HG03139 (cell line): ENCODE data around the gene ZDHHC14.

Experiments
- ATAC-seq: cut with Tn5 transposase; IDR thresholded peaks from one replicate; pipeline ENCODE4 v1.9.1; 2021; ENCODE audit not compliant: unreplicated experiment

The ZDHHC14 gene

DNA sequence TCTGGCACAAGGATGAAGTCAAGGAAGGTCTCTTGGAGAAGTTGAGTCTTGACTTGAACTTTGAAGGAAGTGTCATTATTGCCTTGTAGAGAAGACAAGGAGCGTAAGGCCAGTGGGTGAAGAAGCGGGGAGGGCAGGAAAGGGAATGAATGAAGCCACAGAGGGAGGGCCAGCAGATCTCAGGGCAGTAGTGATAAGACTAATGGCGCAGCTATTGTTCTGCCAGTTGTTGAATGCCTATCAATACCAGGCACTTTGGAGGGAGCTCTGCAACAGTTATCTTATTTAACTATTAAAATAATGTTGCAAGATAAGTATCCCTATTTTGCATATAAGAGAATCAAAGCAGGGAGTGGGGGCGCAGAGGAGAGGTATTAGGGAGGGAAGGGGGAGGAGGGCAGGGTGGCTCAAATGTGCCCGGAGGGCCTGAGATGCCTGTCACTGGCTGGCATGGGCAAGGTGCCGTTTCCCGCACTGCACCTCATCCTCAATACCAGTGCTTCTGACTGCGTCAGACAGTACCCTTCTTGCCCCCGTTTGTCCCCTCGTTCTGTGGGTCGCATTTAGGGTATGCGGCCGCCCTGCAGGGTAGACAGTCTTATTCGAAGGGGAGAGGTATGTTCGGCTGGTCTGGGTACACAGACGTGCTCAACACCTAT is 109.8 kb downstream of the ZDHHC14 start:
- ATAC-seq = no peak

DNA sequence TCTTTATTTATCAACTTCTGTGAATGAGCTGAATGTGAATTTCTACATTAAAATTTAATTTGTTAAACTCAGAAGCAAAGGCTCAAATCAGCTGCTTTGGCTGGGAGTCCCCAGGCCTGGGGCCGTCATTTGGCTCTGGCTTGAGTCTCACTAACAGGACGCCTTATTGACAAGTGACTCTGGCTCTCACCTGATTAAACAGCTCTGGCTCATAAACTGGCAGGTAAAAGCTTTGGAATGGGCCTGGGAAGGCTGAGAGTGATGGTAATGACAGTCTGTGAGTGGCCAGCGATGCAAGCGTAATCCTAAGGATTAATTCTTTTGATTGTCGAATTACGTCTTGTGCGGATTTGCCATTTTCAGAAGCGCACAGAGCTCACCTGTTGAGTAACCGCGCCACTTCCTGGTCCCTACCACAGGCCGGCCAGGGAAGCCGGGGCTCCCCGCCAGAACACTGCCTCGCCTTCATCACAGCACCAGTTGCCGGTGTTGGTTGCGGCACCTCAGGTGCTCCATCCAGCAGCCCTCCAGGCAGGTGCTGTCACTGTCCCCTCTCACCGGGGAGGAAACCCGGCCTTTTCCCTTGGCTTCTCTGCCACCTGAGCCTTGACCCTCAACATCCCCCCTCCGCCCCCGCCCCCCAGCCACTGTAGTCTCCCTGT is 110.7 kb downstream of the ZDHHC14 start:
- no peak for ATAC-seq

DNA sequence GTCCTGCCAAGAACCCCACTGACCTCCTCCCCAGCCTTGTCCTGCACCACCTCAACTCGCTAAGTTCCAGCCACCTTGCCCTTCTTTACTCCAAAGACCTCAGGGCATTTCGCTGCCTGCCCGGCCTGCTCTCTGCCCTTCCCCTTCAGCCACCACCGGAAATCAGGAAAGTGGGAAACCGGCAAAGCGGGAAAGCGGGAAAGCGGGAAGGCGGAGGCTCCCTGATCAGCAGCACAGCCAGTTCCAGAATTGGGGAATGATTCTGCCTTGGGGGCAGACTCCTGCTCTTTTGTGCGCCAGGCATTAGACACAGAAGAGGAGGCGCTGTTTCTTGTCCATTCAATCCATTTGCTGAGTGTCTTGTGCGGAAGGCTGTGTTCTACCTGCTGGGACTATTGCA is 111.3 kb downstream of the ZDHHC14 start:
- ATAC-seq = no peak

DNA sequence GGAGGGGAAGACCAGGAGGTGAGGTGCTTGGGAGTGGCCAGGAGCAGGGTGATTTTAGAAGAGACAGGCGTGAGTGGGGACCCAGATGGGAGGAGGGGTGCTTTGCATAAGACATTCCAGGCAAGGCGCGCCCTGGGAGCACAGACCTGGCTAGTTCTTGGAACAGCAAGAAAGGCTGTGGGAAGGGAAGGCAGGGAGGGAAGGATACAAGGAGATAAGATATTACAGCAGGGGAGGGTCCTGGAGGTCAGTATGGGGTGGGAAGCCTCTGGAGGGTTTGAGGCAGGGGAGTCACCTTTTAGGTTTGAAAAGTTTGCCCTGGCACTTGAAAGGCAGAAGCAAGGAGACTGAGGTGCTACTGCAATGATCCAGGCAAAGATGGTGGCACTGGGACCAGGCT is 111.8 kb downstream of the ZDHHC14 start:
- ATAC-seq = no peak

DNA sequence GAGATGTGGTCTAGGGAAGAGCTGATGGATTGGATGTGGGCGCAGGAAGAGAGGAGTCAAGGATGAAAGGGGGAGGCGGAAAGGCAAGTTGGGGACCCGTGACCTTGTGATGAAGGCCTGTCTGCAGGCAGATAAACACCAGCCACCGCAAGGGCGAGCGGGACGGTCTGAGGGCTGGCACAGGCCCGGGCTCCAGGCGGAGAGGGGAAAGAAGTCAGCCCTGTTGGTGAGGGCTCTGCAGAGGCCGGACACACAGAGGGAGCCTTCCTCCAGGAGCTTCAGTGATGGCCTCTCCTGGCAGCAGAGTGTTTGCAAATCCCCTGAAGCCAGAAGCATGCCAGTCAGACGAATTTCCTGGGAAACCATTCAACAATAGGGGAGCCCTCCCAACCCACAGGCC is 112.2 kb downstream of the ZDHHC14 start:
- ATAC-seq = no peak

DNA sequence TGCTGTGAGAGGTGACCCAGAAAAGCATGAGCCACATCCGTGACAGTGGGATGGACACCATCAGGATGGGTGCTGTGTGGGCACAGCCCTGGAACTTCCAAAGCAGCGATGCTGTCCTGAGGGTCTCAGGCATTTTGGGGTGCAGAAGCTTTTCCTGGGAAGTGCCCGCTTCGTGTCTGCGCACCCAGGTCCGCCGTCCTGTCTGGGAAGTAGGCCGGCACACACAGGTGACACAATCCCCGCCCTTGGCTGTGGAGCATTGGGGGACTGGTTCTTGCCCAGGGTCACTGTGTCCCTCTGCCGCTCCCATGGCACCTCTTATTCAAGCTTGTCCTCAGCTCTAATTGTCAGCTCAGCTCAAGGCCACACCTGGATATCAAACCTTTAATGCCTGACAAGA is 112.6 kb downstream of the ZDHHC14 start:
- no peak for ATAC-seq

DNA sequence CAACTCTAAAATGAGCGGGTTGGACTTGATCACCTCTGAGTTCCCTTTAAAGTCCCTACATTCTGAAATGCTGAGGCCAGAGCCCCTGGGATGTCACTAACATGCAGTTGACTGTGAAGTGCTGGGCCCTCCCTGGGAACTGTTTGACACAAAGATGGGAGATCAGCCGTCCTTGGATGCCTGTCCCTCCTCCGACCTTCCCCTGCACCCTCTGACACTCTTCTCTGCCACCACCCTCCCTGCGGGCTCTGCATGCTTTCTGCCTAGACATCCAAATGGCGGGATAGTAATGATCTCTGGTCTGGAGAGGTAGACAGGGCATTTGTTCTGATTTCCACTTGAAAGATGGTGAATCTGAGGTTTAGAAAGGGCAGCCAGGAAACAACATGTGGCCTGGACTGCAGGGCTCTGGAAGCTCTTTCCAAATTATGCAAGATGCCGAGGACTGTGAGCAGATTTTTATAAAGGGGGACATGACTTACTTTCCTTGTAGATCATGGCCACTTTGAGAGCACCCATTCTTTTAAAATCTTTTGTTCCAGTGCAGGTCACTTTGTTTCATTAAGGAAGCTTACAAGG is 113.2 kb downstream of the ZDHHC14 start:
- no peak for ATAC-seq

DNA sequence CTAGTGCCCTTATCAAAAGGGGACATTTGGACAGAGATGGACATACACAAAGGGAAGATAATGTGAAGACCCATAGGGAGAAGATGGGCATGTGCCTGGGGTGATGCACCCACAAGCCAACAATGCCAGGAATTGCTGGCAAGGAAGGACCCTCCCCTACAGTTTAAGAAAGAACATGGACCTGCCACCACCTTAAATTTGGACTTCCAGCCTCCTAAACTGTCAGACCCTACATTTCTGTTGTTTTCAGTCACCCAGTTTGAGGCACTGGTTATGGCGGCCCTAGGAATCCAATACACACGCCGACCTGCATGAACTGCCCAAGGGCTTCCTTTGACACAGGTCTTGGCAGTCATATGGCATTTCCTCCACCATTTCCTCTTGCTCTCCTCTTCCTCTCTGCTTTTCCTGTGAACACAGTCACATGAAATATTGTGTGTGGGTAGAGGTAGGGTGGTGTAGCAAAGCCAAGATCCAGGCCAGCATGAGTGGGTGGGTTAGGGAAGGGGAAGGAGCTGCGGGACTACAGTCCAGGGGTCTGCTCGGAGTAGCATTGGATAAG is 115.6 kb downstream of the ZDHHC14 start:
- no peak for ATAC-seq

DNA sequence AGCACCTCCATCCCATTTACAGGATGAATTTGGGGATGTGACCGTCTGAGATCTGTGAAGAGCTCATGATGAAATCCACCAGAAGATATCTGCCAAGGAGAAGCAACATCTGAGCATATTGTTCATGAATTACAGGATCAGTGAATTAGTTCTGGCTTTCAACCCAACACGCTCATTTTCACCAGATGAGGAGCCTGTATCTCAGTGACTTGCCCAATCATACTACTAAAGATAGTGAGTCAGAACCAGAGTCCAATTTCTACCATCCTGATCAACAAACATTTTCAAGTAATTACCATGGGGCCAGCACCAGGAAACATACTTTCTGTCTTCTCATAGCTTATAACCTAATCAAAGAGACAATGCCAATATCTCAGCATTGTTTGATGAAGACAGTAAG is 116.6 kb downstream of the ZDHHC14 start:
- ATAC-seq = no peak

DNA sequence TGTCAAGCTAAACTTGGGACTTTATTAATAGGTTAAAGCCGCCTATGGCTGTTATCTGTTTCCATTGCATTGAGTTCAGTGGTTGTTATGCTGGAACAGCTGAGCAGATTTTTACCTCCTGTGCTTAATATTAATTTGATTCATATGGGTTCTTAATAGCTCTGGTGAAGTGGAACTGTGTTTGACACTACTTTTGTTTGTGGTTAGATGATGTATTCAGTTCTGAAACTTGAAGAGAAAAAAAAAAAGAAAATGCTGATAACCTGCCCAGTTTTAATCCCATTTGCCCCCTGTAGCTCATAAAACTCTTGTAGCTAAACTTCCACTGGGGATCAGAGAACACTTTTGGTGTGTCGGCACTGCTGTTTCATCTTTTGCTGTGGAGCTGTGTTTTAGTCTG is 117.8 kb downstream of the ZDHHC14 start:
- no peak for ATAC-seq

DNA sequence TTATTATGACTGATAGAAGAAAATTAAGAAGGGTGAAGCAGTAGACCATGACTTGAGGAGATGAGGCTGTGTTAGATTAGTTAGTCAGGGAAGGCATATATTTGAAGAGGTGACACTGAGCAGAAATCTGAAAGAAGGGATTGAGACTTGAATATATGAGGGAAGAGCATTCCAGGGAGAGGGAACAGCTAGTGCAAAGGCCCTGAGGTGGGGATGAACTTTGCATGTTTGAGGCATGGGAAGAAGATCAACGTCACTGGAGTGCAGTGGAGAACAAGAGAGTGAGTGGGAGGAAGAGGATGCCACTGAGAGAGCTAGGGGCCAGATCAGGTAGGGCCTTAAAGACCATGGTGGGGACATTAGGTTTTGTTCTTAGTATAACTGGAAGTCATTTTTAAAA is 119.0 kb downstream of the ZDHHC14 start:
- no peak for ATAC-seq

DNA sequence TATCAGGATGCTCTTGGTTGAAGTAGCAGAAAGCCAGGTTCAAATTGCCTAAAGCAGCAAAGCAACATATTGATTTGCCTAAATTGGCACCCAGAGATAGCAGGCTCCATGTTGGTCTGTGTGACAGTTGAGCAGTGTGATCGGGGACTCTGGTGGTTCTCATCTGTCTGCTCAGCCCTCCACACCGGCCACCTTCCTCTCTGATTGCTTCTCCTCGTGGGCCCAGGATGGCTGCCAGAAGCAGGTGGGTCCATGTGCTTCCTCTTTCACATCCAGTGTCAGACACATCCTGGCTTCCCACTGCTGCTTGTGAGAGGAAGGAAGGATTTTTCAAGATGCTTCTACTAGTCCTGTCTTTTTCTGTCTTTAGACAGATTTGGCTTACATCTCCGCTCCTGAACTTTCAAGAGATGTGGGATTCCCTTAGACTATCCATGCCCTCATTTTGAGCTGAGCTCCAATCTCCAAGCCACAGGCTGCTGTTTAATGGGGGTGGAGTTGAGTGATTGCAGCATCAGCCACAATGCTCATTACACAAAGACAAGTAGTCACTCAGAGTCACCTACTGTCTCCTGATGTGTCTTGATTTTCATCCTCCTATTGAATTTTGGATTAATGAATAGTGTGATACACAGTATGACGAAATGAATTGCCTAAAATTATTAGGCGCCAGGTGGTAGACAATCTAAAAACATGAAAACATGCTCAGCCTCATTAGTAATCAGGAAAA is 122.2 kb downstream of the ZDHHC14 start:
- ATAC-seq = no peak

DNA sequence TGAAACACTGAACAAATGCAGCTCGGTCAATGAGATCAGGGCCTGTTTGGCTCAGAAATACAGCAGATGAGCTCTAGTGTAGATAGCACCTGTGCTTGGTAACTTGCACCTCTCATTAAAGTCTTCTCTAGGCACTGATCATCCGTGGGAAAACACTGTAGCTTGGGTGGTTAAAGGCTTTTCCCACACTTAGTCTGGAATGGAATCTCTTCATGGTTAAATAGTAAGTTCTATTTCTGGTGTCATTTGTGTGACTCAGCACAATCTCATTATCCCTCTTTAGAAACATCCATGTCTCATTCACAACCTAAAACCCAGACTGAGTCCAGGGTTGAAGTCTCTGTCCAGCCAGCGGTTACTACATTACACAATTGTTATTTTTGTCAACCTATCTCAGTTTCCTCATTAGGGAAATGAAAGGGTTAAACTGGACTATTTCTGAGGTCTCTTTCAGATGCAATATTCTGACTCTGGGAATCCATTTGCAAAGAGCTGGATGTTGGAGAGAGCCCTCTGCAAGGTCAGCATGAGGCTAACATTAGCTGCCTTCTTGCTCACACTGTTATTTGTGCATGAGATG is 125.0 kb downstream of the ZDHHC14 start:
- ATAC-seq = no peak

DNA sequence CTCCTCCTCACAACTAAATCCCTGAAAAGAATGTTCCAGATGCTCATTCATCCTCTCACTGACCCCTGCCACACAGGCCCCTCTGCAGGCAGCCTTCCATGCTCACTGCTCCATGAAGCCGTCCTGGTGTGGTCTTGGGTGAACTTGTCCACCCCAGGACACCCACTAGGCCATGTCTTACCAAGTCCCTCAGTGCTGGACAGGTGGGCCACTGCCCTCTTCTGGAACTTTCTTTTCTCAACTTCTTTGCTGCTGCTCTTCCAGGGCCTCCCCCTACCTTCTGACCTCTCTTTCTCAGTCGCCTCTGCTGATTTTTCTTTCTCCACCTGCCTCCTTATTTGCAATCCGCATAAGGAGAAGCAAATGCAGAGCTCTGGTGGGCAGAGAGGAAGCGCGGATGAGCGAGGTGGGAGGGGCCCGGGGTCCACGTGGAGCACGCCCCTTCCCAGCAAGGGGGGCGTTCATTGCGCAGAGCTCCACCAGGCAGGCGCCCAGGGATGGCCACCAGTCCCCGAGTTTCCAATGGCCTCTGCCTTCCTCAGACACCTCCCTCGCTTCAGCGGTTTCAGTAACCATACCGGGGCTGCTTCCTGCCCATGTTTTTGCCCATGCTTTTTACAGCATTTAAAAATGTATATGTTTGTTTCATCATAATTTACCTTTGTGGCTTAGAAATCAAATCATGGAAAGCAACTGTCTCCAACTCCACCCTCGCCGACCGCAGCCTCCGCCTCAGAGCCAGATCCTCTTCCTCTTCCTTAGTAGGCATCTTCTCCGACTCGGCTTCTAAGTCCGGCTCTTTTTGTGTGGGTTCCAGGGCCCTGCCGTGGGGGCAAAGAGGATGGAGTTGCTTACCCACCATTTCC is 129.6 kb downstream of the ZDHHC14 start:
- no peak for ATAC-seq

DNA sequence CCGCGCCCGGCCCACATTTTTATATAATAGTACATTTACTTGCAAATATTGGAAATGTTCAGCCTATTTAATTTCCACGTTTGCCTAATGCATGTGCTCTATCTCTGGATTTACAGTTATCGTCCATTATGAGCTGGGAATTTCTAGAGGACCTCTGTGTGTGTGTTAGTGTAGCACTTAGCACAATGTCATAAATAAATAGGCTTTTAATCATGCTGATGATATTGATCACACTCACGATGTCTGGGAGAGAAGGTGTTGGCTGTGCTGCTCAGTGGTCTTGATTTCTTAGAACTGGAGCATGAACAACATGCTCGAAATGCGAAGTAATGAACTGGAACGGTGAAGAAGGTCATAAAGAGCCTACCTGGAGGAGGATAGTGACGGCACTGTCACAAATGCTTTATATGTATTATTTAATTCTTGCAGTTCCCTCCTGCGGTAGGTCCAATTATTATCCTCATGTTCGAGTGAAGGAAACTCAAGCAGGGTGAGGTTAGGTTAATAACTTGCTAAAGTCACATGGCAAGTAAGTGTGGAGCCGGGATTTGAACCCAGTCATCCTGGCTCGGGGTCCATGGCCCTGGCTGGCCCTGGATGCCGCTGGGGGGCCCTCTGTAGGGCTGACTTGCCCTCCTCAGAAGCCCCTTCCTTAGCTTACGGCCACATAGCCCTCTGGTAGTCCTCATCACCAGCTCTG is 130.8 kb downstream of the ZDHHC14 start:
- no peak for ATAC-seq

DNA sequence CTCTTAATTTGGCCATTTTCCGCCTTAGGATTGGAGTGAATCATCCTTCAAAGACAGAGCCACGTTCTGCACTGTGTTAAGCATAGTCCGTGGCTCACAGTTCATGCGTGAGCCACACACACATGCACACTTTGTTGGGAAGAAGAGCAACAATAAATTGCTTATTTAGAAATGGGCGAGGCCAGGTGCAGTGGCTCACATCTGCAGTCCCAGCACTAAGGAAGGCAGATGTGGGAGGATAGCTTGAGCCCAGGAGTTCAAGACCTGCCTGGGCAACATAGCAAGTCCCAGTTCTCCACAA is 131.3 kb downstream of the ZDHHC14 start:
- ATAC-seq = no peak

DNA sequence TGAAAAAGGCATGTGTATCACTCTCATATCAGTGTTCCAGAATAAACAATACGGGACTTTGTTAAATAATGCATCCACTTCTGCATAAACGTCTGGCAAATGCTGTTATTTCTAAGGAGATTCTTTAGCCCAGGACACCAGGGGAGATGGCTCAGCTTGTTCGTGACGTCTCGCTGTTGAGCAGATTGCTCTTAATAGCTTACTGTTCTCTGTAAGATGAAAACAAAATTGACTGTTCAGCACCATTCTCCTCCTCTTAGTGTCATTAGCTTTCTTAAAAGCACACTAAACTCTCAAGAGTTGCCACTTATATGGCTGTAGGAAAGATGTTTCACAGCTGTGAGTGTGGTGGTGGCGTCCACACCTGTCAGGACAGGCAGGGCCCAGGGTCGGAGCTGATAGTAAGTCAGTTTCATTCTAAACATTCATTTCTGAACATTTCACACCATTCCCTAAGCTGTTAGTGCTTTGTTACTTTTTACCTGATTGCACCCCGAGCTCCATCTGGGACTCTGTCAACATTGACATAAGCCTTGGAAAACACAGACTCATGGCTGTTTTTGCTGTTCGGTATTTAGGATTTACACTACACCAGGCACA is 132.1 kb downstream of the ZDHHC14 start:
- ATAC-seq = no peak

DNA sequence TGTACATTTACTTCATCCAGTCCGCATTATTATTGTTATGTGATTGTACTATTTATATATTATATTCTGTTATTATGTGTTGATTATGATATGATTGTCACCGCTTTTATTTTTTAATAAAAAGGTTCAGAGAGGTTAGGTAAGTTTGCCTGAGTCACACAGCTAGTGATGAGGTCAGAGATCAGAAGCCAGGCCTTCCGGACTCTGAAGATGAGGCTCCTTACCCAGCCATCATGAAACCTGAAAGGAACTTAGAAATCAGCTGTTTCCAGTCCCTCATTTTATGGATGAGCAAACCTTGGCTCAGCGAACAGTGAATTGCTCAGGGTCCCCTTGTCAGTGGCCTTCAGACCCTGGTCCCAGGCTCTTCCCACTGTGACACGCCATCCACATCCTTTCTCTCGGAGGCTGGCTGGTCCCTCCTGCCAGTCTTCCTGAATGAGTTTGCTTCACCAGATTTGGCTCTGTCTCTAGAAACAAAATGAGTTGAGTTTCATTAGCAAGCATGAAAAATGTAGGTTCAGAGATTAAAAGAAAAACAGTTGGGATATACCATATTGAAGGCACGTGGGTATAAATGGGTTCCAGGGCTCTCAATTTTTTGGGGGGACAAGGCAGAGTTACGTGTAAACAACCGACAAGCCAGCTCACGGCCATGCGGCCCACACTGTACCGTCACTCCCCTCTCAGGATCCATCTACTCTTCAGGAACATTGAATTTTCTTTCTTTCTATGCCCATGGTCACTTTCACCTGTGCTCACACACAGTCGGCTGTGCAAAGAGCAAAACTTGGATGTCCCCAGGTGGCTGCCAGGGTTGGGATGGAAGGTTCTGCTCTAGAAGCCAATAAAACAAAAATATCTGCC is 132.9 kb downstream of the ZDHHC14 start:
- no peak for ATAC-seq
